ENCODE results near the gene IRAG1.

Gene IRAG1

DNA sequence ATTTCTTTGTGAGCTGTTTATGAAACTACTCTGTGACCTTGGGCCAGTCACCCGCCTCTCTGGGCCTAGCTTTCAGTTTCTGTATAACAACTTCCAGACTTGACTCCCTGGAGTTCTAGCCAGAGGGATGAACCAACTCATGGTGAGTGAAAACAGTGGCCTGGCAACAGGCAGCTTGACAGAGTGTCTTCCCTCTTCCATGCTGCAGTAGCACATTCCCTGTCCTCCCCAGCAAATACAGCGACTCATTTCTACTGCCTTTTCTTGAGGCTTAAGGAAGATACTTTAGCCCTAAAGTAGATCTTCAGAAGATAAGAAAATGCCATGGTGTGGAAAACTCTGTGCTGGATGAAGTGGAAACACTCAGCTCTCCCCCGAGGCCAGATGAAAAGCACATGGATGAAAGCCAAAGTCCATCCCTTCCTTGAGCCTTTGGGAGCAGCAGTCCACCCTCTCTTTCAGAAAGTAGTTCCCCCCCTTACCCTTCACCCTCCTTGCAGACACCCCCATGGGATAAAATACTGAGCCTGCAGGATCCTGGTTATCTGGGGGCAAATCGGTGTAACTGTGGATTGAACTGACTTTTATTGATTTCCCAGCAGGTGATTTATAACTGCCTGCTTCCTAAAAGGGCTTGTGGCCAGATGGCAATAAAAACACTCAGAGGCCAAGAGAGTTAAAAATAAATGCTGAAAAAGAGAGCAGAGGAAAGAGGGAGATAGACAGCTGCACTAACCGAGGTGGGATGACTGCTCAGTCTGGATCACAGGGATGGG, 24.1 kb downstream of the IRAG1 start:
- no peak overlapping the region for H3K4me3 ChIP-seq (ENCODE audit: low read depth, low read length)
- TF ChIP-seq, protein P1, sequence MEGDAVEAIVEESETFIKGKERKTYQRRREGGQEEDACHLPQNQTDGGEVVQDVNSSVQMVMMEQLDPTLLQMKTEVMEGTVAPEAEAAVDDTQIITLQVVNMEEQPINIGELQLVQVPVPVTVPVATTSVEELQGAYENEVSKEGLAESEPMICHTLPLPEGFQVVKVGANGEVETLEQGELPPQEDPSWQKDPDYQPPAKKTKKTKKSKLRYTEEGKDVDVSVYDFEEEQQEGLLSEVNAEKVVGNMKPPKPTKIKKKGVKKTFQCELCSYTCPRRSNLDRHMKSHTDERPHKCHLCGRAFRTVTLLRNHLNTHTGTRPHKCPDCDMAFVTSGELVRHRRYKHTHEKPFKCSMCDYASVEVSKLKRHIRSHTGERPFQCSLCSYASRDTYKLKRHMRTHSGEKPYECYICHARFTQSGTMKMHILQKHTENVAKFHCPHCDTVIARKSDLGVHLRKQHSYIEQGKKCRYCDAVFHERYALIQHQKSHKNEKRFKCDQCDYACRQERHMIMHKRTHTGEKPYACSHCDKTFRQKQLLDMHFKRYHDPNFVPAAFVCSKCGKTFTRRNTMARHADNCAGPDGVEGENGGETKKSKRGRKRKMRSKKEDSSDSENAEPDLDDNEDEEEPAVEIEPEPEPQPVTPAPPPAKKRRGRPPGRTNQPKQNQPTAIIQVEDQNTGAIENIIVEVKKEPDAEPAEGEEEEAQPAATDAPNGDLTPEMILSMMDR (IDR thresholded peaks at IDR 0.05; ENCODE audit: low read depth, low read length, missing control alignments), result no peak
- no peak for DNase-seq (ENCODE audit: low read depth)

DNA sequence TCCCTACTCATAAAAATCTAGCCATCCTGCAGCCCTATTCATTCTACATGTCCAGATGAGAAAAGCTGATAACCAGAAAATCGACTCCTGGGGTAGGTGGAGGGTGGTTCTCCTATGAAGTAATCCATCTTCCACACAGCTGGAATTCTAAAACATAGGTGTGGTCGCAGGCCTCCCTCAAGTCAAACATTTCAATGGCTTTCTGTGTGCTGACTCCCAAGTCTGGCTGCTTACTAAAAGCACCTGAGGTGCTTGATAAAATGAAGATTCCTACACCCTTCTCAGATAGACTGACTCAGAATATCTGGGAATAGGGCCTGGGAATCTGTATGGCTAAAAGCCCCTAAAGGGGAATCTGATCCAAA, 26.1 kb downstream of the IRAG1 start:
- TF ChIP-seq, protein P1 (IDR thresholded peaks at IDR 0.05; ENCODE audit: low read depth, low read length, missing control alignments), result no peak
- DNase-seq (ENCODE audit: low read depth), result no peak
- H3K4me3 ChIP-seq (ENCODE audit: low read depth, low read length), result no peak overlapping the region

DNA sequence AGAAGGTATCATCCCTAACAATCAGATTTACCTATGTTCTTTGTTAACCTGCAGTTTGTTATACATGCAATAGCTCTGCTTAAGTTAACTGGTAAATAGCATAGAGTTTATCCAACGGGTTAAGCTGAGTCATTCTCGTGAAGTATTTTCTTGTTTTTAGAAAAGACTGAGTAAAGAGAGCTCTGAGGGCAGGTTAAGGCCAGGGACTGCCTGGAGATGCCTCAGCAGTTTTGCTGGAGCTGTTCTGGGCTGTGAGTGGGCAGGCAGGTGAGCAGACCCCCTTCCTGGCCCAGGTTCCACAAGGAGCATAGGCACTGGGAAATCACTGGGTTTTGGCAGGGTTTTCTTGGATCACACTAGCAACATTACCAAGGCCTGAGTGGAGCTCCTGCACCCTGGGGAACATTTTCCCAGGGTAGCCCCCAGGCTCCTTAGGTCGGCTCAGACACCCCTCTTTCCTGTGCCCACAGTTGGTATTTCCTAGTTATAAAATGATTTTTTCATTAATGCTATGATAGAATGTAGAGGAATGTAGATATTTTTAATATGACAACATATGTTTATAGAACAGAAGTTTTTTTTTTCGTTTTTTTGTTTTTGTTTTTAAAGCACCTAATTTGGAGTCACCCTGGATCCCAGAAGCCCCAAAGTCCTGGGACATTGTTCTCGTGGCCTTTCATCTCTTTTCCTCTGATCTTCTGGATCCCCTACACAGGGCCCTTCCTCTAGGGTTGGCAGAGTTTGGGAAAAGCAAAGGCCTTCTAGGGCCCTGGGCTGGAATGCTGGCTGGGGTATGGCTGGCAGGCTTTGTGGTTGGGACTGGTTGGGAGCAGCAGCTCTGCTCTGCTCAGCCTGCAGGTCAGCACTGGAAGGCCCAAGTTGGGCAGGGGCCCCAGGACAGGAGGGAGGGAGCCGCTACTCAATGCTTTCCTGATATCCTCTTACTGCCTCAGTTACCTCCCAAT, 26.7 kb downstream of the IRAG1 start:
- TF ChIP-seq, protein P1 (IDR thresholded peaks at IDR 0.05; ENCODE audit: low read depth, low read length, missing control alignments), result no peak
- DNase-seq (ENCODE audit: low read depth), result no peak
- H3K4me3 ChIP-seq (ENCODE audit: low read depth, low read length), result no peak overlapping the region

DNA sequence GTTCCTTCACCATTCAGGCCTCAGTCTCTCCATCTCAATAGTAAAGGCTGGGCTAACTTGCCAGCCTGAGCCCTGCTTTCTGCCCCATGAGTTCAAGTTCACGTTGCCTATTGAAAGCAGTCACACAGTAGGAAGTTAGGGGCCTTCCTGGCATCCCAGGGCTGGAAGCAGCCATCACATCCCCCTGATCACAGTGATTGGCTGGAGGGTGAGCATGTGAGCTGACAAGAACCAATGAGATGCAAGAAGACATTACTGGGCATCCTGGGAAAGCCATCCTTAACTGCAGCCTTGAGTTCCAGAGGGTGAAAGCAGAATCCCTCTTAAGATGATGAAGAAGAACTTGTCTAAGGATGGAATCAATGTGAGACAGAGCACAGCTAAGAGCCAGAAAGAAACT, 29.1 kb downstream of the IRAG1 start:
- H3K4me3 ChIP-seq (ENCODE audit: low read depth, low read length), result no peak overlapping the region
- DNase-seq (ENCODE audit: low read depth), result no peak
- TF ChIP-seq, protein P1 (IDR thresholded peaks at IDR 0.05; ENCODE audit: low read depth, low read length, missing control alignments), result no peak

DNA sequence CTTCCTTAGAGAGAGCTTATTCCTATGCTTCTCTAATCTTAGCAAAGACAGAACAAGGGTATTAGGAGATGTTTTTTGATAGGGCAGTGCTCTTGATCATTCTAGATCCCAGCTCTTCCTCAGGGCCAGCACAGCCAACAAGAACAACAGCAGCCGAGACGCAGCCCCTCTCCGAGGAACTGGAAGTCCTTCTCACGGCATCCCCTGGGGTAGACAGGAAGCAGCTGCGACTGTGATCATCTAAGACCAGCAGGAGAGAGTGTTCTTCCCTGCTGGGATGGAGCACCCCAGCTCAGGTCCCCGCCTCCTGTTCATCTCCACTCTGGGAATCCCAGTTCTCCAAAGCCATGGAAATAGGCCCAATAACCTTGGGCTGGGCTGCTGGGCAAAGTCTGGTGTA, 29.6 kb downstream of the IRAG1 start:
- no peak for DNase-seq (ENCODE audit: low read depth)
- no peak overlapping the region for H3K4me3 ChIP-seq (ENCODE audit: low read depth, low read length)
- TF ChIP-seq, protein P1 (IDR thresholded peaks at IDR 0.05; ENCODE audit: low read depth, low read length, missing control alignments), result no peak

DNA sequence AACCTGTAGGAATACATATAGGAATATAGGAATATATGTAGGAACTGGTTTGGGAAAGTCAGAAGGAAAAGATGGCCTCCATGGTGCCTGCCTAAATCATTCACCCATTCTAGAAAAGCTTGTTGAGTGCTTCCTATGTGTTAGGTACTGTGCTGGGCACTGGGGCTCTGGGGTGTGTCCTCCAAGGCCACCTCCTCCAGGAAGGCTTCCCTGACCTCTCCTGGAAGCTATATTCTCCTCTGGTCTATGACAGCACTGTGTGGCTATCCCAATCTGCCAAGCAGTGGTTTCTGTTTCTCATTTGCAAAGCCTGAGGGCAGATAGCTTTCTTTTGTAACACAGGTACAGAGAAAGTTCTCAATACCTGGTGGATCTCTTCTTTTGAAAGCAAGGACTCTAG, 30.2 kb downstream of the IRAG1 start:
- TF ChIP-seq, protein P1 (IDR thresholded peaks at IDR 0.05; ENCODE audit: low read depth, low read length, missing control alignments), result no peak
- no peak overlapping the region for H3K4me3 ChIP-seq (ENCODE audit: low read depth, low read length)
- DNase-seq (ENCODE audit: low read depth), result no peak
